IMR-90 (cell line): ENCODE data around the gene NELL1.

Experiments
- CEBPB ChIP-seq: IDR thresholded peaks from 2 replicates; pipeline ENCODE4 v1.6.1; 2012; ENCODE audit warnings: low read depth, low read length, improper control_type of control experiment
- CTCF ChIP-seq: conservative IDR thresholded peaks from 2 replicates; pipeline ENCODE4 v1.5.1; 2012; ENCODE audit warnings: mild to moderate bottlenecking, low read depth, low read length, improper control_type of control experiment
- ELK1 ChIP-seq: fragments of 150-350 bp; IDR thresholded peaks from 2 replicates; pipeline ENCODE4 v1.6.1; 2016; ENCODE audit warnings: low read depth, mild to moderate bottlenecking, low read length, moderate library complexity, borderline replicate concordance
- MXI1 ChIP-seq: IDR thresholded peaks from 2 replicates; pipeline ENCODE4 v1.6.1; 2012; ENCODE audit warnings: low read depth, mild to moderate bottlenecking, low read length, moderate library complexity, borderline replicate concordance
- POLR2A ChIP-seq: IDR thresholded peaks from 2 replicates; pipeline ENCODE4 v1.6.1; 2012; ENCODE audit warnings: mild to moderate bottlenecking, low read depth, low read length
- RAD21 ChIP-seq: IDR thresholded peaks from 2 replicates; pipeline ENCODE4 v1.6.1; 2012; ENCODE audit warnings: low read length, improper control_type of control experiment
- RFX5 ChIP-seq: IDR thresholded peaks from 2 replicates; pipeline ENCODE4 v1.8.0; 2012; ENCODE audit warnings: low read depth, mild to moderate bottlenecking, low read length, moderate library complexity
- SMC3 ChIP-seq: fragments of 150-350 bp; IDR thresholded peaks from 2 replicates; pipeline ENCODE4 v1.6.1; 2016; ENCODE audit warnings: low read depth, mild to moderate bottlenecking, antibody characterized with exemption, low read length, moderate library complexity

- TF ChIP-seq POLR2A (no peak), CTCF (no peak), RFX5 (no peak), CEBPB (no peak), RAD21 (no peak), ELK1 (no peak), SMC3 (no peak), MXI1 (no peak)
Observed at GRCh38 chr11:20658135-20658534, 11.3 kb upstream of the NELL1 start.
